Neural cell (in vitro differentiated cells): ENCODE data around the gene WDR35. TPM values are rescaled to one million over a fixed set of nuclear protein-coding genes. Genes with fewer than 3 reads are reported as not detected.

ENCODE experiments used
- H2AFZ ChIP-seq: fragments of 200-600, 300-800 bp; sonication (generic), shearing (Covaris generic); 2 replicates; pipeline ENCODE4 v1.6.0; 2014; ENCODE audit warnings: low read depth, mild to moderate bottlenecking, antibody characterized with exemption, low read length, moderate library complexity
- H3F3A ChIP-seq: fragments of 200-600 bp; shearing (Covaris generic); 2 replicates; pipeline ENCODE4 v1.6.1; 2016; ENCODE audit warnings: mild to moderate bottlenecking, moderate library complexity, mixed read lengths, antibody characterized with exemption, low read length; ENCODE audit not compliant: insufficient read depth, poor library complexity, severe bottlenecking
- H3K27ac ChIP-seq: fragments of 200-600, 300-800 bp; sonication (generic), shearing (Covaris generic); 2 replicates; pipeline ENCODE4 v1.5.1; 2014; ENCODE audit warnings: mild to moderate bottlenecking, low read length, moderate library complexity
- H3K27me3 ChIP-seq: fragments of 300-800, 200-600 bp; sonication (generic), shearing (Covaris generic); 2 replicates; pipeline ENCODE4 v1.6.0; 2014; ENCODE audit warnings: mild to moderate bottlenecking, low read depth, low read length, moderate library complexity; ENCODE audit not compliant: insufficient read depth
- H3K36me3 ChIP-seq: fragments of 300-800, 200-600 bp; sonication (generic), shearing (Covaris generic); 2 replicates; pipeline ENCODE4 v1.5.1; 2014; ENCODE audit warnings: mild to moderate bottlenecking, antibody characterized with exemption, low read length, moderate library complexity; ENCODE audit not compliant: insufficient read depth
- H3K4me2 ChIP-seq: fragments of 300-800, 200-600 bp; sonication (generic), shearing (Covaris generic); 2 replicates; pipeline ENCODE4 v1.6.0; 2014; ENCODE audit warnings: mild to moderate bottlenecking, low read length
- H3K4me3 ChIP-seq: fragments of 300-800, 200-600 bp; sonication (generic), shearing (Covaris generic); 2 replicates; pipeline ENCODE4 v1.5.1; 2014; ENCODE audit warnings: mild to moderate bottlenecking, low read length, moderate library complexity
- H3K79me2 ChIP-seq: fragments of 200-600 bp; shearing (Covaris generic); replicated peaks from 2 replicates; pipeline ENCODE4 v1.6.0; 2014; ENCODE audit warnings: mild to moderate bottlenecking, low read length, moderate library complexity; ENCODE audit not compliant: insufficient read depth
- H3K9ac ChIP-seq: fragments of 300-800, 200-600 bp; sonication (generic), shearing (Covaris generic); 2 replicates; pipeline ENCODE4 v1.6.1; 2016; ENCODE audit warnings: mild to moderate bottlenecking, low read length, mixed read lengths
- H3K9me2 ChIP-seq: fragments of 200-600 bp; shearing (Covaris generic); 2 replicates; pipeline ENCODE4 v1.6.1; 2016; ENCODE audit warnings: mild to moderate bottlenecking, low read length, mixed read lengths; ENCODE audit not compliant: insufficient read depth
- H3K9me3 ChIP-seq: fragments of 200-600, 300-800 bp; sonication (generic), shearing (Covaris generic); 2 replicates; pipeline ENCODE4 v1.6.1; 2016; ENCODE audit warnings: mild to moderate bottlenecking, mixed run types, low read length, moderate library complexity, mixed read lengths
- H4K20me1 ChIP-seq: fragments of 200-600 bp; shearing (Covaris generic); 2 replicates; pipeline ENCODE4 v1.6.1; 2016; ENCODE audit warnings: mild to moderate bottlenecking, mixed run types; ENCODE audit not compliant: insufficient read depth
- CTCF ChIP-seq: fragments of 450-650 bp; IDR thresholded peaks from 2 replicates; pipeline ENCODE4 v1.5.1; 2014; ENCODE audit warnings: antibody characterized with exemption, mild to moderate bottlenecking, moderate library complexity; ENCODE audit not compliant: poor library complexity, severe bottlenecking
- EP300 ChIP-seq: fragments of 450-650 bp; conservative IDR thresholded peaks from 2 replicates; pipeline ENCODE4 v1.6.1; 2014; ENCODE audit warnings: antibody characterized with exemption, mild to moderate bottlenecking, moderate library complexity; ENCODE audit not compliant: poor library complexity, severe bottlenecking
- EZH2 ChIP-seq: fragments of 200-600, 300-800 bp; shearing (Covaris generic), sonication (generic); IDR thresholded peaks from 2 replicates; pipeline ENCODE4 v1.6.1; 2014; ENCODE audit warnings: antibody characterized with exemption, low read length, borderline replicate concordance, mild to moderate bottlenecking; ENCODE audit not compliant: insufficient read depth, poor library complexity, severe bottlenecking
- MXI1 ChIP-seq: fragments of 450-650 bp; conservative IDR thresholded peaks from 2 replicates; pipeline ENCODE4 v1.6.1; 2014; ENCODE audit warnings: antibody characterized with exemption, mild to moderate bottlenecking; ENCODE audit not compliant: poor library complexity, severe bottlenecking
- POLR2AphosphoS5 ChIP-seq: IDR thresholded peaks from 2 replicates; pipeline ENCODE4 v1.6.1; 2012
- RAD21 ChIP-seq: fragments of 450-650 bp; conservative IDR thresholded peaks from 2 replicates; pipeline ENCODE4 v1.6.1; 2014; ENCODE audit warnings: antibody characterized with exemption, mild to moderate bottlenecking, moderate library complexity
- REST ChIP-seq: IDR thresholded peaks from 2 replicates; pipeline ENCODE4 v1.6.1; 2012; ENCODE audit warnings: borderline replicate concordance
- SMC3 ChIP-seq: fragments of 450-650 bp; conservative IDR thresholded peaks from 2 replicates; pipeline ENCODE4 v1.6.1; 2014; ENCODE audit warnings: antibody characterized with exemption, mild to moderate bottlenecking, moderate library complexity; ENCODE audit not compliant: poor library complexity
- TAF1 ChIP-seq: IDR thresholded peaks from 2 replicates; pipeline ENCODE4 v1.6.1; 2012; ENCODE audit warnings: low read depth
- polyA plus RNA-seq: library from polyadenylated mRNA; depleted of rRNA; stranded (reverse); fragments of >200 nt; gene quantifications from 2 replicates; pipeline ENCODE4 v1.2.3, GENCODE V29; 2014

The WDR35 gene
- polyA plus RNA-seq, 1 donor from 2014 or later, result 14.2 TPM

- Histone ChIP-seq H2AFZ (no peak overlapping the region), H3K4me3 (no peak overlapping the region), H3K27ac (no peak overlapping the region), H3K9me3 (peaks cover 7% of the 10 kb centered on the region), H3K9me2 (no peaks in the 10 kb centered on the region), H3K9ac (no peak overlapping the region), H3K79me2 (no peaks in the 10 kb centered on the region), H3K4me2 (no peak overlapping the region), H3K27me3 (peaks cover 26% of the 10 kb centered on the region), H3K36me3 (no peaks in the 10 kb centered on the region), H3F3A (no peaks in the 10 kb centered on the region), H4K20me1 (no peaks in the 10 kb centered on the region)
- TF ChIP-seq SMC3 (no peak), EZH2 (no peak), REST (no peak), EP300 (no peak), TAF1 (no peak), CTCF (no peak), MXI1 (no peak), POLR2AphosphoS5 (no peak), RAD21 (no peak)
These were observed 26.4 kb upstream of the WDR35 start for GRCh38 chr2:20016346-20016745.

GRCh38 chr2:20015482-20016083 lies 25.7 kb upstream of the WDR35 start:
- no peaks in the 10 kb centered on the region for H4K20me1 ChIP-seq
- H3K9me3 ChIP-seq, result no peaks in the 10 kb centered on the region
- H3K4me2 ChIP-seq, result no peak overlapping the region
- H3K9me2 ChIP-seq, result no peaks in the 10 kb centered on the region
- H3K27ac ChIP-seq, result no peak overlapping the region
- peaks cover 32% of the 10 kb centered on the region for H3K27me3 ChIP-seq
- no peak overlapping the region for H3K4me3 ChIP-seq
- H2AFZ ChIP-seq, result no peak overlapping the region
- H3K79me2 ChIP-seq, result no peaks in the 10 kb centered on the region
- H3F3A ChIP-seq, result no peaks in the 10 kb centered on the region
- no peak overlapping the region for H3K9ac ChIP-seq
- no peak for TF ChIP-seq MXI1
- TF ChIP-seq EP300, result no peak
- TF ChIP-seq REST, result no peak
- TF ChIP-seq POLR2AphosphoS5, result no peak
- peak; percentile 61 for TF ChIP-seq RAD21
- TF ChIP-seq SMC3, result peak; percentile 72
- peak; percentile 70 for TF ChIP-seq CTCF
- TF ChIP-seq EZH2, result no peak
- no peak for TF ChIP-seq TAF1
- H3K36me3 ChIP-seq, result no peaks in the 10 kb centered on the region
